Testis (tissue), 3 donors: ENCODE data around the gene CASP5. TPM values are rescaled to one million over a fixed set of nuclear protein-coding genes. Genes with fewer than 3 reads are reported as not detected.

Experiments
- DNase-seq: peaks from one replicate; pipeline ENCODE4 v3.0.0-alpha.2; 2019
- H3K27ac ChIP-seq, 2 donors: fragments of 200-600 bp; sonication (generic); one replicate each; pipeline ENCODE4 v1.5.1; 2019
- H3K27me3 ChIP-seq: fragments of 200-600 bp; sonication (generic); one replicate; pipeline ENCODE4 v1.5.1; 2019
- H3K36me3 ChIP-seq: fragments of 200-600 bp; sonication (generic); one replicate; pipeline ENCODE4 v1.5.1; 2017; ENCODE audit warnings: low read depth; ENCODE audit errors: missing control alignments
- H3K4me1 ChIP-seq: fragments of 200-600 bp; sonication (generic); one replicate; pipeline ENCODE4 v1.5.1; 2019
- H3K4me3 ChIP-seq, 2 donors: fragments of 200-600 bp; sonication (generic); one replicate each; pipeline ENCODE4 v1.5.1; 2017 to 2019
- H3K9me3 ChIP-seq: fragments of 200-600 bp; sonication (generic); one replicate; pipeline ENCODE4 v1.5.1; 2017
- CTCF ChIP-seq, 3 experiments: fragments of 450-650 bp in 2 of 3; fragments of 200-600 bp in 1 of 3; sonication (generic) in 1 of 3; IDR thresholded peaks; one replicate each; pipeline ENCODE4 v1.5.1; 2016 to 2019; ENCODE audit warnings: antibody characterized with exemption in 3 of 3, mild to moderate bottlenecking in 2 of 3, moderate library complexity in 1 of 3
- POLR2A ChIP-seq: fragments of 450-650 bp; IDR thresholded peaks from one replicate; pipeline ENCODE4 v1.6.1; 2017; ENCODE audit warnings: antibody characterized with exemption, mild to moderate bottlenecking, moderate library complexity
- WGBS, 2 donors: methylation state at CpG; one replicate each; pipeline ENCODE4 v1.1.5; 2018; 5-methylcytosine and 5-hydroxymethylcytosine counted together
- intact Hi-C: fragments of 100-400 bp; cut with DNase I; formaldehyde crosslinking; loops from one replicate; pipeline ENCODE4 v1.15.1; 2023; ENCODE audit warnings: low total_unique reads
- polyA plus RNA-seq: library from polyadenylated mRNA; stranded (reverse); fragments of 350-450 nt; fragmentation: Illumina TruSeq; extraction: RNeasy Lipid Tissue Mini Kit (QIAGEN cat#74804); gene quantifications from one replicate; pipeline ENCODE4 v1.2.3, GENCODE V29; 2014; ENCODE audit warnings: low read depth, low replicate concordance; ENCODE audit not compliant: insufficient read depth
- total RNA-seq, 2 donors: library from RNA; depleted of rRNA; stranded (reverse); fragments of >200 nt; gene quantifications; one replicate each; pipeline ENCODE4 v1.2.3, GENCODE V29; 2016

Gene CASP5
- total and polyA plus RNA-seq, 3 donors from 2014 or later, result 0.37 TPM; not detected in 2

- intact Hi-C loops, result no loop called here
- no peak for DNase-seq
- H3K27ac ChIP-seq, result no peak overlapping the region
- no peaks in the 10 kb centered on the region for H3K36me3 ChIP-seq
- WGBS, 2 donors, result 93 to 97% methylated on average over 1 of the region's 1 CpG
- H3K27me3 ChIP-seq, result no peaks in the 10 kb centered on the region
- no peaks in the 10 kb centered on the region for H3K9me3 ChIP-seq
- TF ChIP-seq POLR2A, result no peak
- TF ChIP-seq CTCF (IDR thresholded peaks at IDR 0.05), result no peak
- H3K4me3 ChIP-seq, result no peak overlapping the region
- H3K4me1 ChIP-seq, result no peaks in the 10 kb centered on the region
Measured at GRCh38 chr11:104964247-104964646, 58.7 kb downstream of the CASP5 start.

GRCh38 chr11:104962852-104963251 is 60.1 kb downstream of the CASP5 start:
- H3K27me3 ChIP-seq, result no peaks in the 10 kb centered on the region
- intact Hi-C loops, result no loop called here

GRCh38 chr11:104957280-104957679 is 65.7 kb downstream of the CASP5 start:
- 67 to 93% methylated on average over 3 of the region's 3 CpGs for WGBS, 2 donors
- H3K27me3 ChIP-seq, result no peaks in the 10 kb centered on the region
- intact Hi-C loops, result no loop called here
- TF ChIP-seq CTCF (IDR thresholded peaks at IDR 0.05) (no peak), POLR2A (no peak)
- no peak overlapping the region for H3K4me3 ChIP-seq
- H3K9me3 ChIP-seq, result no peaks in the 10 kb centered on the region
- H3K36me3 ChIP-seq, result no peaks in the 10 kb centered on the region
- no peak for DNase-seq
- no peaks in the 10 kb centered on the region for H3K4me1 ChIP-seq
- H3K27ac ChIP-seq, result no peak overlapping the region

More at GRCh38 chr11:104962852-104963251, 60.1 kb downstream of the CASP5 start:
- no peak for TF ChIP-seq CTCF (IDR thresholded peaks at IDR 0.05)
- TF ChIP-seq POLR2A, result no peak
- no peak overlapping the region for H3K27ac ChIP-seq
- H3K36me3 ChIP-seq, result no peaks in the 10 kb centered on the region
- no peaks in the 10 kb centered on the region for H3K9me3 ChIP-seq
- H3K4me1 ChIP-seq, result no peaks in the 10 kb centered on the region
- 89 to 93% methylated on average over 3 of the region's 3 CpGs for WGBS, 2 donors
- no peak for DNase-seq
- no peak overlapping the region for H3K4me3 ChIP-seq

- H3K4me3 ChIP-seq, result no peak overlapping the region
- intact Hi-C loops, result no loop called here
- TF ChIP-seq POLR2A (no peak), CTCF (IDR thresholded peaks at IDR 0.05) (no peak)
- no peak for DNase-seq
- no peaks in the 10 kb centered on the region for H3K27me3 ChIP-seq
- no peaks in the 10 kb centered on the region for H3K4me1 ChIP-seq
- no peaks in the 10 kb centered on the region for H3K9me3 ChIP-seq
- no peak overlapping the region for H3K27ac ChIP-seq
- no peaks in the 10 kb centered on the region for H3K36me3 ChIP-seq
Measured at GRCh38 chr11:104956528-104956927, 66.4 kb downstream of the CASP5 start.

GRCh38 chr11:104946907-104947306 is 76.1 kb downstream of the CASP5 start:
- no peaks in the 10 kb centered on the region for H3K9me3 ChIP-seq
- no peaks in the 10 kb centered on the region for H3K27me3 ChIP-seq
- H3K36me3 ChIP-seq, result no peaks in the 10 kb centered on the region
- TF ChIP-seq POLR2A, result no peak
- peak; percentile 20 to 47 (median 34) for TF ChIP-seq CTCF (IDR thresholded peaks at IDR 0.05)
- intact Hi-C loops, result no loop called here
- no peaks in the 10 kb centered on the region for H3K4me1 ChIP-seq
- DNase-seq, result peak; percentile 33
- H3K27ac ChIP-seq, result no peak overlapping the region
- 29 to 43% methylated on average over 2 of the region's 2 CpGs for WGBS, 2 donors
- no peak overlapping the region for H3K4me3 ChIP-seq
